IPS DF 6.9 (cell line): ENCODE results near the gene ELK4.

Experiments
- DNase-seq: peaks from one replicate; pipeline ENCODE4 v3.0.0-alpha.2; 2013; ENCODE audit warnings: low read depth, low spot score
- H3K27ac ChIP-seq: one replicate; pipeline ENCODE4 v1.5.1; 2013; ENCODE audit warnings: low read length, control low read depth
- H3K27me3 ChIP-seq: 2 replicates; pipeline ENCODE4 v1.6.1; 2013; ENCODE audit warnings: mild to moderate bottlenecking, low read length; ENCODE audit not compliant: control insufficient read depth, insufficient read depth
- H3K36me3 ChIP-seq: 2 replicates; pipeline ENCODE4 v1.6.1; 2013; ENCODE audit warnings: low read length; ENCODE audit not compliant: control insufficient read depth, insufficient read depth
- H3K4me1 ChIP-seq: 2 replicates; pipeline ENCODE4 v1.6.1; 2013; ENCODE audit warnings: low read length; ENCODE audit not compliant: control insufficient read depth, insufficient read depth
- H3K4me3 ChIP-seq: 2 replicates; pipeline ENCODE4 v1.5.1; 2013; ENCODE audit warnings: mild to moderate bottlenecking, low read length
- H3K9me3 ChIP-seq: 2 replicates; pipeline ENCODE4 v1.6.1; 2013; ENCODE audit warnings: low read length, inconsistent platforms; ENCODE audit not compliant: control insufficient read depth, insufficient read depth
- WGBS: extraction: QIAGEN DNeasy Blood & Tissue Kit; methylation state at CpG from one replicate; pipeline ENCODE4 v1.1.7; 2013; ENCODE audit warnings: mixed read lengths, missing lambda C conversion rate; ENCODE audit not compliant: insufficient read length, insufficient coverage; 5-methylcytosine and 5-hydroxymethylcytosine counted together

The ELK4 gene

GRCh38 chr1:205589046-205589445 is 42.8 kb downstream of the ELK4 start:
- Histone ChIP-seq H3K4me1 (peaks cover 3% of the 10 kb centered on the region; the same call in 1 of the 2 replicates), H3K36me3 (no peaks in the 10 kb centered on the region), H3K27me3 (no peaks in the 10 kb centered on the region), H3K4me3 (no peak overlapping the region), H3K9me3 (no peaks in the 10 kb centered on the region), H3K27ac (no peak overlapping the region)
- no CpG with 5 or more reads among the region's 7 CpGs for WGBS
- DNase-seq: no peak

GRCh38 chr1:205588636-205589035 is 43.2 kb downstream of the ELK4 start:
- H3K4me1 ChIP-seq: peaks cover 3% of the 10 kb centered on the region; the same call in 1 of the 2 replicates
- whole genome bisulfite sequencing: no CpG with 5 or more reads among the region's 6 CpGs
- peak; percentile 47 for DNase-seq
- H3K27me3 ChIP-seq: no peaks in the 10 kb centered on the region
- H3K36me3 ChIP-seq: no peaks in the 10 kb centered on the region
- H3K4me3 ChIP-seq: no peak overlapping the region
- no peak overlapping the region for H3K27ac ChIP-seq
- no peaks in the 10 kb centered on the region for H3K9me3 ChIP-seq

- no peak for DNase-seq
- Histone ChIP-seq H3K4me1 (peaks cover 3% of the 10 kb centered on the region; the same call in 1 of the 2 replicates), H3K27me3 (no peaks in the 10 kb centered on the region), H3K4me3 (no peak overlapping the region), H3K9me3 (no peaks in the 10 kb centered on the region), H3K36me3 (no peaks in the 10 kb centered on the region), H3K27ac (no peak overlapping the region)
- no CpG with 5 or more reads among the region's 4 CpGs for WGBS
Observed at GRCh38 chr1:205587581-205587980, 44.2 kb downstream of the ELK4 start.

- no peaks in the 10 kb centered on the region for H3K36me3 ChIP-seq
- peaks cover 3% of the 10 kb centered on the region; the same call in 1 of the 2 replicates for H3K4me1 ChIP-seq
- DNase-seq: no peak
- H3K27ac ChIP-seq: no peak overlapping the region
- no peak overlapping the region for H3K4me3 ChIP-seq
- H3K9me3 ChIP-seq: no peaks in the 10 kb centered on the region
- WGBS: no CpG with 5 or more reads among the region's 13 CpGs
- H3K27me3 ChIP-seq: no peaks in the 10 kb centered on the region
Observed at GRCh38 chr1:205585835-205586785, 45.7 kb downstream of the ELK4 start.

- Histone ChIP-seq H3K36me3 (no peaks in the 10 kb centered on the region), H3K9me3 (no peaks in the 10 kb centered on the region), H3K4me1 (peaks cover 3% of the 10 kb centered on the region; the same call in 1 of the 2 replicates), H3K27ac (no peak overlapping the region), H3K4me3 (no peak overlapping the region), H3K27me3 (no peaks in the 10 kb centered on the region)
- no CpG with 5 or more reads among the region's 6 CpGs for WGBS
- no peak for DNase-seq
Observed at GRCh38 chr1:205585169-205585834, 46.5 kb downstream of the ELK4 start.

- no peak overlapping the region for H3K27ac ChIP-seq
- no peaks in the 10 kb centered on the region for H3K36me3 ChIP-seq
- peaks cover 3% of the 10 kb centered on the region for H3K4me1 ChIP-seq
- no peaks in the 10 kb centered on the region for H3K27me3 ChIP-seq
- no peak for DNase-seq
- no CpG with 5 or more reads among the region's 7 CpGs for WGBS
- no peaks in the 10 kb centered on the region for H3K9me3 ChIP-seq
- no peak overlapping the region for H3K4me3 ChIP-seq
Observed at GRCh38 chr1:205584732-205585131, 47.1 kb downstream of the ELK4 start.

- Histone ChIP-seq H3K4me1 (peaks cover 6% of the 10 kb centered on the region), H3K4me3 (no peak overlapping the region), H3K27ac (no peak overlapping the region), H3K9me3 (no peaks in the 10 kb centered on the region), H3K36me3 (no peaks in the 10 kb centered on the region), H3K27me3 (no peaks in the 10 kb centered on the region)
- WGBS: no CpG with 5 or more reads among the region's 7 CpGs
- DNase-seq: no peak
Observed at GRCh38 chr1:205583461-205584130, 48.2 kb downstream of the ELK4 start.

- DNase-seq: no peak
- Histone ChIP-seq H3K27ac (no peak overlapping the region), H3K27me3 (no peaks in the 10 kb centered on the region), H3K36me3 (no peaks in the 10 kb centered on the region), H3K4me1 (peaks cover 6% of the 10 kb centered on the region), H3K9me3 (no peaks in the 10 kb centered on the region), H3K4me3 (no peak overlapping the region)
- WGBS: no CpG with 5 or more reads among the region's 6 CpGs
Observed at GRCh38 chr1:205582471-205583291, 49.1 kb downstream of the ELK4 start.

GRCh38 chr1:205582046-205582445 is 49.8 kb downstream of the ELK4 start:
- Histone ChIP-seq H3K4me3 (no peak overlapping the region), H3K36me3 (no peaks in the 10 kb centered on the region), H3K27ac (no peak overlapping the region), H3K4me1 (peaks cover 6% of the 10 kb centered on the region), H3K9me3 (no peaks in the 10 kb centered on the region), H3K27me3 (no peaks in the 10 kb centered on the region)
- no peak for DNase-seq
- WGBS: no CpG with 5 or more reads among the region's 11 CpGs
